HG02642 (cell line): Measurements from ENCODE around the gene ORM2.
"Not testable (repeated sequence)": the region's sequence is repeated elsewhere in the genome, so short reads cannot be mapped to it uniquely, and the experiment has no call there.

Source experiments
- ATAC-seq: cut with Tn5 transposase; IDR thresholded peaks from one replicate; pipeline ENCODE4 v1.9.1; 2021; ENCODE audit warnings: mild to moderate bottlenecking; ENCODE audit not compliant: unreplicated experiment, poor library complexity

Gene ORM2

GRCh38 chr9:114312513-114312875, 17.2 kb upstream of the ORM2 start:
- ATAC-seq: no peak

GRCh38 chr9:114313186-114313585, 16.5 kb upstream of the ORM2 start:
- ATAC-seq: no peak

- ATAC-seq: no peak
These were observed 15.3 kb upstream of the ORM2 start for GRCh38 chr9:114314256-114314867.

DNA sequence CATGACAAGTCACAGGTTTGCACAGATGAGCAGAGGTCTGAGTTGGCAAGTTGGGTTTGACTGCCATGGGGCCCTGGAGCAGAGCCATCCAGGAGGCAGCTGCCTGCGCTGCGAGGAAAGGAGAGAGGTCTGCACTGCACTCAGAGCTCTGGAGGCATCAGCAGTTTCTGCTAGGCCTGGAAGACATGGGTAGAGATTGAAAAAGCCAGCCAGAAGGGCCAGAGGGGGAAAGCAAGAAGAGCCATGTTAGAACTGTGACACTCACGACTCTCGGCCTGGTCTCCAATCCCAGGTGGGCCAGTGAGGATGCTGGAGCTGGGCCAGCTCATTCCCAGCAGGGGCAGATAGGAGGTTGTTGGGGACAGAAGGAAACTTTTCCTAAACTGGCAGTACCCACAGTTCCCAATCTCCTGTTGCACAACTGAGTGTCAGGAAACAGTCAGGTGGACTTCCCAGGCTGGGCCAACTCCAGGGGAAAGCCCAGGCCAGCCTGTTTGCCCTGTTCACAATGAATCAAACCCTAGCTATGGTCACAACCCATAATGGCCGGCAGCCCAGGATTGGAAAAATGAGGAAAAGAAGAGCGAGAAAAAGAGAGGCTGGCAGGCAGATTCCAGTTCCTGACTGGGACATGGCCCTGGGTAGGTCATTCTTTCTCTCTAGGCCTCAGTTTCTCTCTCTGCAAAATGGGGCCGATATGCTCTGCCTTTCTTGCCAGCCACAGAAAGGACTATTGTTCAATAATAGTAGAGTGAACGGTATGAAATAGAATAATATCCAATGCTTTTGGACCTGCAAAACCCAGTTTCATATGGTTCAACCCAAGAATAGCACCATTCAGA, 14.6 kb upstream of the ORM2 start:
- ATAC-seq: no peak

GRCh38 chr9:114315723-114316363, 13.8 kb upstream of the ORM2 start:
- ATAC-seq: no peak

GRCh38 chr9:114316605-114317230, 13.0 kb upstream of the ORM2 start:
- no peak for ATAC-seq

GRCh38 chr9:114317665-114318357, 11.9 kb upstream of the ORM2 start:
- ATAC-seq: no peak

DNA sequence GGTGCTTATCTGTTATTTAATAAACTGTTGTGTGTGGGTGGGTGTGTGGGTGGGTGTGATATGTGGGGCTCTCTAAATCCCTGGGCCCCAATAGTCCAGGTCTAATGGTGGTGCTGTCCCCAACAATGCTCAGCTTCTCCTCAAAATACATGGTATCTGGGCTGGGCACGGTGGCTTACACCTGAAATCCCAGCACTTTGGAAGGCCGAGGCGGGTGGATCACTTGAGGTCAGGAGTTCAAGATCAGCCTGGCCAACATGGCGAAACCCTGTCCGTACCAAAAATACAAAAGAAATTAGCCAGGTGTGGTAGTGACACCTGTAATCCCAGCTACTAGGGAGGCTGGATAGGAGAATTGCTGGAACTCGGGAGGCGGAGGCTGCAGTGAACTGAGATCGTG, 11.3 kb upstream of the ORM2 start:
- no peak for ATAC-seq

GRCh38 chr9:114319147-114319546, 10.5 kb upstream of the ORM2 start:
- ATAC-seq: no peak

GRCh38 chr9:114320710-114321109, 9.0 kb upstream of the ORM2 start:
- not testable (repeated sequence) for ATAC-seq

DNA sequence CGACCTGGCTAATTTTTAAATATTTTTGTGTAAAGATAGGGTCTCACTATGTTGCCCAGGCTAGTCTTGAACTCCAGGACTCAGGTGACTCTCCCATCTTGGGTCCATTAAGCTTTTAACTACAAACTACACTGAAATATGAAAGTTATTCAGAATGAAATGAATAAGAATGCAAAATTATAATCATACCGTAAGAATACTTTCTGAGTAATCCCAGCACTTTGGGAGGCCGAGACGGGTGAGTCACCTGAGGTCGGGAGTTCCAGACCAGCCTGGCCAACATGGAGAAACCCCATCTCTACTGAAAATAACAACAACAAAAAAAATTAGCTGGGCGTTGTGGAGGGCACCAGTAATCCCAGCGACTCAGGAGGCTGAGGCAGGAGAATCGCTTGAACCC, 7.9 kb upstream of the ORM2 start:
- no peak for ATAC-seq

GRCh38 chr9:114322160-114322818, 7.4 kb upstream of the ORM2 start:
- not testable (repeated sequence) for ATAC-seq

- ATAC-seq: not testable (repeated sequence)
These were observed 6.7 kb upstream of the ORM2 start, which contains the start of gene ORM1 for GRCh38 chr9:114322831-114323531. Gene ORM1, plus strand, starts transcription at chr9:114323098. Its CDS starts 36 bp downstream, at chr9:114323134.

DNA sequence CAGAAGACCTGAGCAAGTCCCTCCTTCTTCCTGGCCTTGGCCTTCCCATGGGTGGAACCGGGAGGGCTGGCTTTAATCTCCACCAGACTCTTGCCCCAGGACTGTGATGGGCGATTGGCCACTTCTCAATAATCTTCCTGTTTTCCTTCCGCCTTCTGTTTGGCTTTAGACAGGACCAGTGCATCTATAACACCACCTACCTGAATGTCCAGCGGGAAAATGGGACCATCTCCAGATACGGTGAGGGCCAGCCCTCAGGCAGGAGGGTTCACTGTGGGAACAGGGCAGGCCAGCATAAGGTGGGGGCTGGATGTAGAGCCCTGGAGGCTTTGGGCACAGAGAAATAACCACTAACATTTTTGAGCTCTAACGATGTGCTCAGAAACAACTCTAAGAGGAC, 5.8 kb upstream of the ORM2 start:
- ATAC-seq: not testable (repeated sequence)

GRCh38 chr9:114324492-114324891, 5.2 kb upstream of the ORM2 start:
- ATAC-seq: no peak

GRCh38 chr9:114324965-114325364, 4.7 kb upstream of the ORM2 start:
- not testable (repeated sequence) for ATAC-seq

DNA sequence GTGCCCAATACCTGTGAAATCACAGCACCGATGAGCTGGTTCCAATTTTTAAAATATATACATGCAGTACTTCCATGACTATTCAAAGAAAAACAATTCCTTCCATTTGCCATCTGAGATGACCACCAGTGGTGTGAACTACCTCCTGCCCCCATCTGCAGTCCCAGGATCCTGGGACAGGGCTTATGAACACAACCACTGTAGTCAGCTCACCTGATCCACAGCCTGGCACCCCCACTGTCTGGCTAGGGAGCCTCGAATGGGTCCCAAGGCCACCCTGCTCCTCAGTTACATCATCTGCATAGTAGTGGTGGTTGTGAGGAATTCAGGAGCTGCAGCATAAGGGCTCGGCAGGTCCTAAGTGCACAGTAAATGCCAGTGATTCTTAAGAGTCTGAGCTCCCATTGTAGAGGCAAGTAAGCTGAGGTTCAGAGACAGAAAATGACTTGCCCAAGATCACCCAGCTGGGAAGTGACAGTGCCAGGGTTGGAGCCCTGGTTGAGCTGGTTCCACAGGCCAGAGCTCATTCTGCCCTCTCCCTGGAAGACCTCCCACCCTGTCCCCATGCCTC, 3.9 kb upstream of the ORM2 start:
- not testable (repeated sequence) for ATAC-seq

- no peak for ATAC-seq
These were observed 1.9 kb upstream of the ORM2 start for GRCh38 chr9:114327749-114328148.

GRCh38 chr9:114328357-114328820, 1.3 kb upstream of the ORM2 start:
- not testable (repeated sequence) for ATAC-seq
